HepG2 (cell line): ENCODE results near the gene GDF2. TPM values are rescaled to one million over a fixed set of nuclear protein-coding genes. Genes with fewer than 3 reads are reported as not detected.

Experiments used
- ETV5 ChIP-seq: IDR thresholded peaks from 2 replicates; pipeline ENCODE4 v1.6.1; 2018; ENCODE audit warnings: missing biosample characterization, missing genetic modification reagents, inconsistent platforms, borderline replicate concordance
- U2AF2 ChIP-seq: fragments of 200-400 bp; formaldehyde crosslinking; IDR thresholded peaks from 2 replicates; pipeline ENCODE4 v1.6.1; 2017; ENCODE audit warnings: low read depth, mild to moderate bottlenecking, low read length
- ZNF17 ChIP-seq: sonication (generic); formaldehyde crosslinking; IDR thresholded peaks from 2 replicates; pipeline ENCODE4 v1.5.0; 2020; ENCODE audit warnings: mild to moderate bottlenecking, missing genetic modification reagents
- ZNF501 ChIP-seq: sonication (generic); formaldehyde crosslinking; IDR thresholded peaks from 2 replicates; pipeline ENCODE4 v1.5.1; 2020; ENCODE audit warnings: mild to moderate bottlenecking, moderate library complexity, missing genetic modification reagents
- polyA plus RNA-seq, 8 experiments: library from polyadenylated mRNA; depleted of rRNA in 3 of 8; stranded (reverse) in 7 of 8; unstranded in 1 of 8; fragments of >200 nt; fragmentation: Illumina TruSeq in 4 of 8; extraction: Trizol in 4 of 8; gene quantifications; 2 replicates each; pipeline versions ENCODE4 v1.2.1 to v1.2.3, GENCODE V29; 2011 to 2016; ENCODE audit warnings: low read depth in 4 of 8, missing spikeins in 1 of 8, mixed read lengths in 1 of 8; ENCODE audit not compliant: insufficient read depth in 1 of 8
- total RNA-seq, 5 experiments: library from RNA; depleted of rRNA; stranded (reverse); fragments of >200 nt; fragmentation: Illumina TruSeq; extraction: Trizol; gene quantifications; 2 replicates each; pipeline ENCODE4 v1.2.3, GENCODE V29; 2016; ENCODE audit warnings: low read depth in 1 of 5
- TF ChIP-seq, protein P1 (sequence below), 2 experiments: IDR thresholded peaks; 2 replicates each; pipeline ENCODE4 v1.6.1; 2011 to 2012; ENCODE audit warnings: low read length in 2 of 2, borderline replicate concordance in 1 of 2, low read depth in 1 of 2, mild to moderate bottlenecking in 1 of 2, moderate library complexity in 1 of 2
- TF ChIP-seq, protein P2 (sequence below): sonication (generic); formaldehyde crosslinking; IDR thresholded peaks from 2 replicates; pipeline ENCODE4 v1.4.0; 2020; ENCODE audit warnings: mild to moderate bottlenecking, missing genetic modification reagents
- TF ChIP-seq, protein P3 (sequence below): IDR thresholded peaks from 2 replicates; pipeline ENCODE4 v1.6.1; 2016; ENCODE audit warnings: missing genetic modification reagents, missing compliant biosample characterization
- TF ChIP-seq, protein P4 (sequence below): sonication (generic); formaldehyde crosslinking; IDR thresholded peaks from 2 replicates; pipeline ENCODE4 v1.5.1; 2020; ENCODE audit warnings: missing genetic modification reagents, mild to moderate bottlenecking, borderline replicate concordance
- TF ChIP-seq, protein P5 (sequence below): IDR thresholded peaks from 2 replicates; pipeline ENCODE4 v1.6.1; 2016; ENCODE audit warnings: mild to moderate bottlenecking

Gene GDF2
- total and polyA plus RNA-seq, 2 of the 13 experiments (the other 11 are each of a cell fraction or from before 2014, with no cell fraction given) = not detected

DNA sequence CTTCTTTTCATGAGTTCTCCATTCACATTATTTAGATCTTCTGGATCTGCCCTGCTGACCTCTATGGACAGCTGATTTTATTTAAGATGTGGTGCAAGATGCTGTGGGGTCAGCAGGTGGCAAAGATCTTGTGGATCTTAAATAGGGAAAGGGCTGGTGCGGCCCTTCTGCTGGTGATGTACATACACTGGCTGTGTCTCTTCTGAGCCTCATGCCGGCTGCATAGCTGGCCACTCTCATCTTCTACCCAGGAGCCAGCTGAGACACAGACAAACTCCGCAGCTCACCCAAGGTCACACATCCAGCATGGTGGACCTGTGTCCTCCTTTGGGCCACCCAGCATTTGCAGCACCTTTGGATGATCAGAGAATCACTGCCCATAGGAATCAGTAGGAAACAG lies 35.7 kb downstream of the GDF2 start (continued):
- TF ChIP-seq, protein P1, sequence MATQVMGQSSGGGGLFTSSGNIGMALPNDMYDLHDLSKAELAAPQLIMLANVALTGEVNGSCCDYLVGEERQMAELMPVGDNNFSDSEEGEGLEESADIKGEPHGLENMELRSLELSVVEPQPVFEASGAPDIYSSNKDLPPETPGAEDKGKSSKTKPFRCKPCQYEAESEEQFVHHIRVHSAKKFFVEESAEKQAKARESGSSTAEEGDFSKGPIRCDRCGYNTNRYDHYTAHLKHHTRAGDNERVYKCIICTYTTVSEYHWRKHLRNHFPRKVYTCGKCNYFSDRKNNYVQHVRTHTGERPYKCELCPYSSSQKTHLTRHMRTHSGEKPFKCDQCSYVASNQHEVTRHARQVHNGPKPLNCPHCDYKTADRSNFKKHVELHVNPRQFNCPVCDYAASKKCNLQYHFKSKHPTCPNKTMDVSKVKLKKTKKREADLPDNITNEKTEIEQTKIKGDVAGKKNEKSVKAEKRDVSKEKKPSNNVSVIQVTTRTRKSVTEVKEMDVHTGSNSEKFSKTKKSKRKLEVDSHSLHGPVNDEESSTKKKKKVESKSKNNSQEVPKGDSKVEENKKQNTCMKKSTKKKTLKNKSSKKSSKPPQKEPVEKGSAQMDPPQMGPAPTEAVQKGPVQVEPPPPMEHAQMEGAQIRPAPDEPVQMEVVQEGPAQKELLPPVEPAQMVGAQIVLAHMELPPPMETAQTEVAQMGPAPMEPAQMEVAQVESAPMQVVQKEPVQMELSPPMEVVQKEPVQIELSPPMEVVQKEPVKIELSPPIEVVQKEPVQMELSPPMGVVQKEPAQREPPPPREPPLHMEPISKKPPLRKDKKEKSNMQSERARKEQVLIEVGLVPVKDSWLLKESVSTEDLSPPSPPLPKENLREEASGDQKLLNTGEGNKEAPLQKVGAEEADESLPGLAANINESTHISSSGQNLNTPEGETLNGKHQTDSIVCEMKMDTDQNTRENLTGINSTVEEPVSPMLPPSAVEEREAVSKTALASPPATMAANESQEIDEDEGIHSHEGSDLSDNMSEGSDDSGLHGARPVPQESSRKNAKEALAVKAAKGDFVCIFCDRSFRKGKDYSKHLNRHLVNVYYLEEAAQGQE (IDR thresholded peaks at IDR 0.05; ENCODE audit: borderline replicate concordance in 1 of 2, low read depth in 1 of 2, low read length in 2 of 2) = no peak
- TF ChIP-seq ZNF501 (CRISPR knock-in tag) = no peak
- TF ChIP-seq, protein P2, sequence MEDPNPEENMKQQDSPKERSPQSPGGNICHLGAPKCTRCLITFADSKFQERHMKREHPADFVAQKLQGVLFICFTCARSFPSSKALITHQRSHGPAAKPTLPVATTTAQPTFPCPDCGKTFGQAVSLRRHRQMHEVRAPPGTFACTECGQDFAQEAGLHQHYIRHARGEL (CRISPR knock-in tag) = no peak
- no peak for TF ChIP-seq ETV5 (CRISPR knock-in tag)
- TF ChIP-seq, protein P3, sequence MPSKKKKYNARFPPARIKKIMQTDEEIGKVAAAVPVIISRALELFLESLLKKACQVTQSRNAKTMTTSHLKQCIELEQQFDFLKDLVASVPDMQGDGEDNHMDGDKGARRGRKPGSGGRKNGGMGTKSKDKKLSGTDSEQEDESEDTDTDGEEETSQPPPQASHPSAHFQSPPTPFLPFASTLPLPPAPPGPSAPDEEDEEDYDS = no peak
- no peak for TF ChIP-seq ZNF17
- no peak for TF ChIP-seq U2AF2
- TF ChIP-seq, protein P4, sequence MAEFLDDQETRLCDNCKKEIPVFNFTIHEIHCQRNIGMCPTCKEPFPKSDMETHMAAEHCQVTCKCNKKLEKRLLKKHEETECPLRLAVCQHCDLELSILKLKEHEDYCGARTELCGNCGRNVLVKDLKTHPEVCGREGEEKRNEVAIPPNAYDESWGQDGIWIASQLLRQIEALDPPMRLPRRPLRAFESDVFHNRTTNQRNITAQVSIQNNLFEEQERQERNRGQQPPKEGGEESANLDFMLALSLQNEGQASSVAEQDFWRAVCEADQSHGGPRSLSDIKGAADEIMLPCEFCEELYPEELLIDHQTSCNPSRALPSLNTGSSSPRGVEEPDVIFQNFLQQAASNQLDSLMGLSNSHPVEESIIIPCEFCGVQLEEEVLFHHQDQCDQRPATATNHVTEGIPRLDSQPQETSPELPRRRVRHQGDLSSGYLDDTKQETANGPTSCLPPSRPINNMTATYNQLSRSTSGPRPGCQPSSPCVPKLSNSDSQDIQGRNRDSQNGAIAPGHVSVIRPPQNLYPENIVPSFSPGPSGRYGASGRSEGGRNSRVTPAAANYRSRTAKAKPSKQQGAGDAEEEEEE = no peak
- TF ChIP-seq, protein P5, sequence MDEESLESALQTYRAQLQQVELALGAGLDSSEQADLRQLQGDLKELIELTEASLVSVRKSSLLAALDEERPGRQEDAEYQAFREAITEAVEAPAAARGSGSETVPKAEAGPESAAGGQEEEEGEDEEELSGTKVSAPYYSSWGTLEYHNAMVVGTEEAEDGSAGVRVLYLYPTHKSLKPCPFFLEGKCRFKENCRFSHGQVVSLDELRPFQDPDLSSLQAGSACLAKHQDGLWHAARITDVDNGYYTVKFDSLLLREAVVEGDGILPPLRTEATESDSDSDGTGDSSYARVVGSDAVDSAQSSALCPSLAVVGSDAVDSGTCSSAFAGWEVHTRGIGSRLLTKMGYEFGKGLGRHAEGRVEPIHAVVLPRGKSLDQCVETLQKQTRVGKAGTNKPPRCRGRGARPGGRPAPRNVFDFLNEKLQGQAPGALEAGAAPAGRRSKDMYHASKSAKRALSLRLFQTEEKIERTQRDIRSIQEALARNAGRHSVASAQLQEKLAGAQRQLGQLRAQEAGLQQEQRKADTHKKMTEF (CRISPR knock-in tag) = no peak
